ENCODE measurements around the gene KCNK5.

Gene KCNK5

GRCh38 chr6:39214846-39215639, 14.2 kb downstream of the KCNK5 start:
- no peak for DNase-seq

- no peak for DNase-seq
Observed at GRCh38 chr6:39214120-39214813, 15.0 kb downstream of the KCNK5 start.

GRCh38 chr6:39213195-39213920, 15.9 kb downstream of the KCNK5 start:
- DNase-seq = no peak

- DNase-seq = no peak
Observed at GRCh38 chr6:39211183-39211582, 18.1 kb downstream of the KCNK5 start.

- DNase-seq = no peak
Observed at GRCh38 chr6:39210450-39210849, 18.8 kb downstream of the KCNK5 start.

GRCh38 chr6:39209911-39210310, 19.4 kb downstream of the KCNK5 start:
- no peak for DNase-seq

GRCh38 chr6:39209360-39209811, 19.9 kb downstream of the KCNK5 start:
- peak in 1 of 2 experiments; percentile 17 for DNase-seq

GRCh38 chr6:39208223-39208739, 21.0 kb downstream of the KCNK5 start:
- peak in 1 of 2 experiments; percentile 34 for DNase-seq

- DNase-seq = peak; percentile 69 to 74
Observed at GRCh38 chr6:39207416-39208222, 21.7 kb downstream of the KCNK5 start.

- no peak for DNase-seq
Observed at GRCh38 chr6:39206250-39206721, 23.0 kb downstream of the KCNK5 start.

GRCh38 chr6:39204646-39205244, 24.5 kb downstream of the KCNK5 start:
- no peak for DNase-seq

- DNase-seq = no peak
Observed at GRCh38 chr6:39204160-39204495, 25.1 kb downstream of the KCNK5 start.

- DNase-seq = peak in 1 of 2 experiments; percentile 32
Observed at GRCh38 chr6:39203436-39204159, 25.7 kb downstream of the KCNK5 start.

GRCh38 chr6:39202166-39202565, 27.1 kb downstream of the KCNK5 start:
- no peak for DNase-seq

- DNase-seq = no peak
Observed at GRCh38 chr6:39200498-39201020, 28.7 kb downstream of the KCNK5 start.

- DNase-seq = no peak
Observed at GRCh38 chr6:39199976-39200375, 29.3 kb downstream of the KCNK5 start.

GRCh38 chr6:39199231-39199940, 29.9 kb downstream of the KCNK5 start:
- no peak for DNase-seq

- DNase-seq = no peak
Observed at GRCh38 chr6:39198528-39198927, 30.7 kb downstream of the KCNK5 start.

GRCh38 chr6:39197922-39198500, 31.3 kb downstream of the KCNK5 start:
- no peak for DNase-seq

GRCh38 chr6:39197521-39197920, 31.8 kb downstream of the KCNK5 start:
- no peak for DNase-seq

All from NCI-H526 (cell line).